HT1080 (cell line): ENCODE data around the gene SMG5. TPM values are rescaled to one million over a fixed set of nuclear protein-coding genes. Genes with fewer than 3 reads are reported as not detected.

ENCODE experiments used
- DNase-seq: peaks from one replicate; pipeline ENCODE4 v3.0.0-alpha.2; 2015; ENCODE audit warnings: low read depth
- total RNA-seq: library from RNA; depleted of rRNA; stranded (reverse); fragments of >200 nt; shearing (Covaris generic); gene quantifications from 2 replicates; pipeline ENCODE4 v1.2.3, GENCODE V29; 2014

The SMG5 gene
- total RNA-seq, 1 experiment from 2014 or later = 95.9 TPM

GRCh38 chr1:156281281-156281680, 1.3 kb downstream of the SMG5 start:
- DNase-seq = peak; percentile 66

GRCh38 chr1:156279837-156280236, 2.8 kb downstream of the SMG5 start:
- no peak for DNase-seq

DNA sequence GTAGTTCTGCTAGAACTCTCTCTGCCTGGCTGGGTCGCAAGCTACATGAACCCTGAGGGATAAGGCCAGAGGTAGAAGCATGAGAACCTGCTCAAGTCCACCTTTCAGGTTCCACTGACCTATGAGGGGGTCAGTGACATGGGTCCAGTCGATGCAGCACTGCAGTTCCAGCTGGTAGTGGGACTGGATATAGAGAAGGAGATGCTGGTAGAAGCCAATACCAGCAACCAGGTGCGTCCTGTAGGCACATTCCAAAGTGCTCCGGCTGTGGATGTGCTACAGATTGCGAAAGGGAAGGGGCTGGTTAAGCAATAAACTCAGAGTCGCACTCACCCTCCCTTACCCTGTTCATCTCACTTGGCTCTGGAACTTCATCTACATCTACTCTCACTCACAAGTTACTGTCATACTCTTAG, 5.7 kb downstream of the SMG5 start:
- DNase-seq = no peak

DNA sequence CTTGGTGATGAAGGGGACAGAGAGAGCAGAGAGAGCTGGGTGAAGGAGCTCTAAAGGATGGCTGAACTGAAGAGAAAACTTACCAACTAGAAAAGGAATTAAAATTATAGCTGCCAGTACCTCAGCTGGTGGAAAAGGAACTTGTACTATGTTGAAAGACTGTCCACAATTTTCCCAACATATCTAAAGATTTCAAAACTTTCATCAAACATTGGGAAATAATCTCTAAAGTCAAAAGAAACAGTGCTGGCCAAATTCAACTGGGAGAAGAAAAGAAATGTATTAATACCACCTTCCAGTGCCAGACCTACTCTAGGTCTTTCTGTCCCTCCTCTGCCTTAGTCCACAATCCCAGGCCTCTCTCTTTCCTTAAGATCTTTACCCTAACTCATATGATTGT, 6.1 kb downstream of the SMG5 start:
- no peak for DNase-seq

GRCh38 chr1:156270314-156270713, 12.3 kb downstream of the SMG5 start:
- DNase-seq = no peak

- no peak for DNase-seq
Observed at GRCh38 chr1:156268336-156268735, 14.3 kb downstream of the SMG5 start.

- no peak for DNase-seq
Observed at GRCh38 chr1:156266051-156266450, 16.6 kb downstream of the SMG5 start.

- no peak for DNase-seq
Observed at GRCh38 chr1:156263288-156263655, 19.4 kb downstream of the SMG5 start.

DNA sequence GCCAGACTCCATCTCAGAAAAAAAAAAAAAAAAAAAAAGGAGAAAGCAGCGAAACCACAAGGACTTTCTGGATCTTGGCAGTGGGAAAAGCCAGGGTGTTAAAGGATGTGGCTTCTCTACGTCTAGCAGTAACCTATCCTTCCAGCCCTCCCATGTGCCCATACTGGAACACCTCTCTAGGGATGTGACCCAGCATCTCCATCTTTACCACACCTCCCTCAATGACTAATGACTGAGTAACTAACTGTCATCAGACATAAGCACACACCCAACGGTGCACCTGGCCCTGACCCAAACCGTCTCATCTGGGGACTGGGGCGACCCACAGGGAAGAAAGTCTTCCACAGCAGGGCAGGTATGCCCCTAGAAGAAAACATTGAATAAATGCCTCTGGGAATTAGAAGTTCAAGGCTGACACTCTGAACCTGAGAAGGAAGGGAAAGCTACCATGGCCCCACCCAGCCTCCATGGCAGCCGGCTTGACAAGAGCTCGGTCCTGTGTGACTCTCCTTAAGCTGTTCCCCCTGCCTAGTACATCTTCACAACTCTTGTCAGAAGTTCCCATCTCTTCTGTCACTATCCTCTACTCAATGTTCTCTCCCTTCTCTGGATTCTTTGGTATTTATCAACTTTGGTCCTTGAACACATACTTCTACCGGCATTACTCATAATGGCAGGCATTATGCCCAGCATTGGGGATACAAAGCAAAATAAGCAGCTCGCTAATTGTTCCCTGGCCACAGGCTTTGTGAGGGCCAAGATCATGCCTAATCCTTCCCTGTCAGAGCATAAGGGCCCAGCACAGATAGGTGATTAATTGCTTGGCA, 20.0 kb downstream of the SMG5 start:
- DNase-seq = peak; percentile 82

DNA sequence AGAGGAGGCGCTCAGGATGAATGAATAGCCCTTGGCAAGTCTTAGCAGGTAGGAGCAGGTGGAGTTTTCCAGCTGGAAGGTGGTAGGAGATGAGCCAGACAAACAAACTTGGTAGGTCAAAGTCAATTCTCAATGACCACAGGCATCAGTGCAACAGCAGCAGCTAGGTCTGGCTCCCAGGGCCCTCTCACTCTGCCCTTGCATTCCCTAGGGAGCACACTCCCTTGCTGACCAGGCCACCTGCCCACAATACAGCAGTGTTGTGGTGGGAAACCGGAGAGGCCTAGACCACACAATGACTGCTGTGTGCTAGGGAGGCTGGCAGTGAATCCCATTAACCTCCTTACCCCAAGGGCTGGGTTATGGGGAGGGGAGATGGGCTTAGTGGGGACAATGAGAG, 21.7 kb downstream of the SMG5 start:
- DNase-seq = no peak

- DNase-seq = no peak
Observed at GRCh38 chr1:156259805-156260204, 22.8 kb downstream of the SMG5 start.

DNA sequence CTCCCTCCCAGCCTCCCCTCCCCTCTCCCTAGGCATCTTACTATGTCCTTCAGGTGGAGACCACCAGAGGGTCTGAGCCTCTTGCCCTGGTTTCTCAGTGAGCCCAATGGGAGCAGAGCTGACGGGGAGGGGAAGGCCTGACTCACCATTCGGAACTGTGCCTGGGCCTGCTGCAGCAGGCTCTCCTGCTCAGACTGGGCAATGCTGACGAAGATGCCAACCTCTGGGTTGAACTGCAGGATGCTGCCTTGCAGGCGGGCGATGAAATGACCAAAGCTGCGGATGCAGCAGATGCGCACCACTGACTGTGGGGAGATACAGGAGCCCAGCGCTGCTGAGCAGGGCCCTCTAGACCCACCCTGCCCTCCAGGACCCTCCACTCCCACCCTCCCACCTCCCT, 23.8 kb downstream of the SMG5 start:
- no peak for DNase-seq

DNA sequence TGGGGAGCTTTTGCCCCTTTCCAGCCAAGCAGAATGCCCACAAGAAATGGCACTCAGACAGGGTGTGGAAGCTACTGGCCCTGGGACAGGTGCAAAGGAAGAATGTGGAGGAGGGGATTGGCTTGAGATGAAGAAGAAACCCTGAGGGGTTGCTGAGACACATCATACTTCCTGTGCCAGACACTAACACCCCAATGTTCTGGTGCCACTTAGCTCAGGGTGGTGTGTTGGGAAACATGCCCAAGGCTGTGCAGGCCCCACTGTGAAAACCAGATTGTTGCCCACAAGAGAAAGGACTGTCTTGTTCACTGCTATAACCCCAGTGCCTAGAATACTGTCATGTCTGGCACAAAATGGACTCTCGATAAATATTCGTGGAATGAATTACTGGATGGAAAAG, 24.9 kb downstream of the SMG5 start:
- DNase-seq = no peak

- DNase-seq = no peak
Observed at GRCh38 chr1:156253634-156254033, 29.0 kb downstream of the SMG5 start.

DNA sequence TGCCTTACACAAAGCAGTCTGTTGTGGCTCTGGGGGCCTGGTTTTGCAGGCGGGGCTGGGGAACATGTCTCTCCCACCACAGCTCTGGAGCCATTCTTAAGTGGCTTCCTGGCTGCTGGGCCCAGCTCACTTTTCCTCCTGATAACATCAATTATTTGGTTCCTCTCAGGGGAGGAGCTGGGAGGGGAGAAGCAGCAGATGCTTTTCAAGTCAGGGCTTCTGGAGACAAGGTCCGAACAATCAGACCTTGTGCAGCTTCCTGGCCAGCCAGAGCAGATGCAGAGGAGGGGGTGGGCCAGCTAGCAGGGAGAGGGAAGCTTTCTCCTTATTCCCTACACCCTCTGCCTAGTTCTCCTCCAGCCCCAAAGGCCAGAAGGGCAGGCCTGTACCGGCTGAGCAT, 31.1 kb downstream of the SMG5 start:
- DNase-seq = no peak

- no peak for DNase-seq
Observed at GRCh38 chr1:156249593-156249992, 33.0 kb downstream of the SMG5 start.

DNA sequence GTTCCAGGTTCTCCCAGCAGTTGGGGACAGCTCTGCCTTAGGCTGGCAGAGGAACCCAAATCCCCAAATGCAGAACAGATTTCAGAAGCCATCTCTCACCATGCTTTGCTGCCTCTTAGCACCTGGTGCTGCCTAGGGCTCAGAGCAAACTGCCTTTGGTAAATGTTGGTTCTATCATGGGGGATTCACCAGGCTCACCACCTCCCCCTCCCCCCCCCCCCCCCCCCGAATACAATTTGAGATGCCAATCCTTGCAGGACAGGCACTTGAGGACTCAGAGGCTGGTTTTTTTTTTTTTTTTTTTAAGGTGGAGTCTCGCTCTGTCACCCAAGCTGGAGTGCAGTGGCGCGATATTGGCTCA, 34.3 kb downstream of the SMG5 start:
- DNase-seq = no peak

GRCh38 chr1:156247460-156248322, 34.9 kb downstream of the SMG5 start, which contains the start of gene PAQR6:
TSS of gene PAQR6 (minus strand) at chr1:156248056. CDS start at chr1:156246731, 1,325 bp downstream.
- peak; percentile 25 for DNase-seq

GRCh38 chr1:156246781-156247459, 35.7 kb downstream of the SMG5 start:
- DNase-seq = no peak

DNA sequence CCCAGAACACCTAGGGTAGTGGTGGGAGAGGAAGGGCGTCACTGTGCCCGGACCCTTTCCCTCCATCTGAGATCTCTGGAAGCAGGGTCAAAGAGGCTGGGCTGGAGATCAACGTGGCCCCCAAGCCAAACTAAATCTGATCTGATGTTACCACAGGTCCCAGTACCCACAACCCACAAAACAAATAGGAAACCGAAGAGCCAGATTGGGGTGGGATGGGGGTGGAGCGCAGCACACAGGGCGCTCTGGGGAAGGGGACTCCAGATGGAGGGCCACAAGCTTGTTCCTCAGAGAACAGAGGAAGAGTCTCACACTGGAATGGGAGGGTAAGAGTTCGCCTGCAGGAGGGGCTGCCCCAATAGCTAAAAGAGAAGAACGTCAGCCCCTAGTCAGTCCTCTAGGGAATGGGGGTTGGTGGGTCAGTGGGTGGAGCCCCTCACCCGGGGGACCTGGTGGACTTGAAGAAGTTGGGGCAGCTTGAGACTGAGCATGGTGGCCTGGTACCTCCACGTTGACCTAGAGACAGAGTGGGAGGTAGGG, 36.3 kb downstream of the SMG5 start:
- no peak for DNase-seq

- no peak for DNase-seq
Observed at GRCh38 chr1:156245451-156246232, 37.0 kb downstream of the SMG5 start.
